Measurements from ENCODE around the gene RALGAPB.

RALGAPB gene

GRCh38 chr20:38514185-38514584 lies 41.5 kb downstream of the RALGAPB start:
- no peak overlapping the region for H3K4me3 ChIP-seq (ENCODE audit: low read depth, low read length)
- no peak for DNase-seq (ENCODE audit: low read depth, low spot score)
- CTCF ChIA-PET = interaction anchor here (1.0 kb wide), 1 partner anchor 23 kb away, joined by 3 read pairs; no protein-coding TSS in a partner anchor
- TF ChIP-seq CTCF (IDR thresholded peaks at IDR 0.05; ENCODE audit: insufficient read depth, low read length, missing control alignments) = no peak
- POLR2A ChIA-PET = no interaction called here

- no peak overlapping the region for H3K4me3 ChIP-seq (ENCODE audit: low read depth, low read length)
- POLR2A ChIA-PET = no interaction called here
- TF ChIP-seq CTCF (IDR thresholded peaks at IDR 0.05; ENCODE audit: insufficient read depth, low read length, missing control alignments) = no peak
- no peak for DNase-seq (ENCODE audit: low read depth, low spot score)
- CTCF ChIA-PET = interaction anchor here (1.0 to 1.6 kb wide), 2 partner anchors 13 to 23 kb away, joined by 3 read pairs; no protein-coding TSS in a partner anchor
Observed at GRCh38 chr20:38514947-38515346, 42.3 kb downstream of the RALGAPB start.

GRCh38 chr20:38515631-38516030 lies 43.0 kb downstream of the RALGAPB start:
- DNase-seq (ENCODE audit: low read depth, low spot score) = no peak
- ChIA-PET CTCF (interaction anchor here (1.6 kb wide), 1 partner anchor 13 kb away, joined by 3 read pairs; no protein-coding TSS in a partner anchor), POLR2A (no interaction called here)
- H3K4me3 ChIP-seq (ENCODE audit: low read depth, low read length) = no peak overlapping the region
- TF ChIP-seq CTCF (IDR thresholded peaks at IDR 0.05; ENCODE audit: insufficient read depth, low read length, missing control alignments) = no peak

- ChIA-PET CTCF (interaction anchor here (1.5 kb wide), 1 partner anchor 73 kb away, joined by 11 read pairs; no protein-coding TSS in a partner anchor), POLR2A (no interaction called here)
- no peak for TF ChIP-seq CTCF (IDR thresholded peaks at IDR 0.05; ENCODE audit: insufficient read depth, low read length, missing control alignments)
- no peak for DNase-seq (ENCODE audit: low read depth, low spot score)
- H3K4me3 ChIP-seq (ENCODE audit: low read depth, low read length) = no peak overlapping the region
Observed at GRCh38 chr20:38519426-38519825, 46.8 kb downstream of the RALGAPB start.

- no peak overlapping the region for H3K4me3 ChIP-seq (ENCODE audit: low read depth, low read length)
- DNase-seq (ENCODE audit: low read depth, low spot score) = no peak
- TF ChIP-seq CTCF (IDR thresholded peaks at IDR 0.05; ENCODE audit: insufficient read depth, low read length, missing control alignments) = no peak
- ChIA-PET CTCF (interaction anchor here (1.5 kb wide), 2 partner anchors 19 to 74 kb away, joined by 3 to 11 read pairs; no protein-coding TSS in a partner anchor), POLR2A (interaction anchor here (0.6 kb wide), 1 partner anchor 827 kb away, joined by 3 read pairs; the partner anchor contains the start of gene CTNNBL1)
Observed at GRCh38 chr20:38520261-38520660, 47.6 kb downstream of the RALGAPB start.

GRCh38 chr20:38523697-38524096 lies 51.1 kb downstream of the RALGAPB start:
- ChIA-PET POLR2A (no interaction called here), CTCF (no interaction called here)
- H3K4me3 ChIP-seq (ENCODE audit: low read depth, low read length) = no peak overlapping the region
- TF ChIP-seq CTCF (IDR thresholded peaks at IDR 0.05; ENCODE audit: insufficient read depth, low read length, missing control alignments) = no peak
- DNase-seq (ENCODE audit: low read depth, low spot score) = no peak
